Activated CD8-positive, alpha-beta memory T cell treated with anti-CD3 and anti-CD28 coated beads for 36 hours (primary cell): Measurements from ENCODE around the gene LGI4. TPM values are rescaled to one million over a fixed set of nuclear protein-coding genes. Genes with fewer than 3 reads are reported as not detected.

ENCODE experiments used
- CTCF ChIA-PET: fragments of 350-600 bp; sonication (Branson Sonifier 250); formaldehyde crosslinking; loops from one replicate; lab custom pipeline; 2021; ENCODE audit warnings: antibody characterized with exemption; lab: Charles Lee
- POLR2A ChIA-PET: fragments of 350-600 bp; sonication (Branson Sonifier 250); formaldehyde crosslinking; loops from one replicate; lab custom pipeline; 2021; ENCODE audit warnings: antibody characterized with exemption; lab: Charles Lee
- total RNA-seq, 2 experiments: library from RNA; stranded (reverse); gene quantifications; one replicate each; pipeline ENCODE4 v1.2.3, GENCODE V29; 2021

LGI4 gene
- total RNA-seq, 2 experiments from 2014 or later = not detected

DNA sequence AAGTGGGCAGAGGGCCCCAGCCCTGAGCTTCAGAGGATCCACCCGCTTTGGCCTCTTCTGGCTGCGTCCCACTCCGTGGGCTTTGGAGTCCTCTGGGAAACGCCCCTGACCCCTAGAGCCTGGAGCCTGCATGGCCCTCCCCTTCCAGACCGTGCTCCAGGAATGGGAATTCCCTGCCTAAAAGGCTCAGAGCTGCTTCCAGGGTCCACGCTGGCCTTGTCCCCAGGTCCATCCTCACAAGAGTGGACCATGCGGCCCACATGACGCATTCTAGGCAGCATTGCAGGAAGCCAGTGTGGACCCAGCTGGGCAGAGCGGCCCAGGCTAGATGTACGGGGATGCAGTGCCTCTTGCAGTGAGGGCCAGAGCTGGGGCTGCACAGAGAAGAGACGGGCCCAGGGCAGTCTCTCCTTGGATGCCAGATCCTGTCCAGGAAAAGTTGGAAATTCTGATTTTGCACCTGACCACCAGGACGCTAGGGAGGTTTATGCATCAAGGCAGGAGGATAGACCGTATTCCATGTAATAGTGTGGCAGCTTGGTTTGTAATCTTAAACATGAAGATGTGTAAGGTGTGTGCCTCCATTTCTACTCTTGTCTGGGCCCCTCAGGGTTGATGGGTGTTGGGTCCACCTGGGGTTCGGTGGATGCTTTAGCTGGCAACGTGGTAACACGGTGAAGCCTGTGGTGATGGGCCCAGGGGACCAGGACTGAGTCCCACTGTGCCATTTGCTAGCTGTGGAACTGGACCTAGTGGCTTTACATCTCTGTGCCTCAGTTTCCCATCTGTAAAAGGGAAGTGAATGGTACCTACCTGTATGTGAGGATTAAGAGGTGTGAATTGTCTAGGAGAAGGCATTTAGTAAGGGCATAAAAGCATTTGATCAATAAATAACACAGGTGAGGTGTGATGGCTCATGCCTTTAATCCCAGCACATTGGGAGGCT is 34.0 kb downstream of the LGI4 start:
- POLR2A ChIA-PET = no interaction called here
- CTCF ChIA-PET = interaction anchor here (0.5 to 1.3 kb wide), 2 partner anchors 10 to 127 kb away, joined by 3 read pairs; no protein-coding TSS in a partner anchor

DNA sequence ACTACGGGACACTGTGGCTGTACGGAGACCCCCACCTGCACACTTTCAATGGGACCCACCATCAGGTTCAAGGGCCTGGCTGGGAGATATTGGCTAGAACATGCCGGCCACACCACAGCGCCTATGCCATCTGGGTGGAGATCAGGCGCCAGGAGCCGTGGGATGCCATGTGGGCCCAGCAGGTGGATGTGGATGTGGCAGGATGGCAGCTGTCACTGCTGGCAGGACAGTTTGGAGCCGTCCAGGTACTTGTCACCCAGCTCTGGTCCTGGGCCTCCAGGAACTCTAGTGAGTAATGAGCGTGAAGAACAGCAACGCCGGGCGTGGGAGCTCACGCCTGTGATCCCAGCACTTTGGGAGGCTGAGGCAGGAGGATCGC is 35.0 kb downstream of the LGI4 start:
- POLR2A ChIA-PET = no interaction called here
- CTCF ChIA-PET = interaction anchor here (1.3 kb wide), 1 partner anchor 9 kb away, joined by 3 read pairs; no protein-coding TSS in a partner anchor

DNA sequence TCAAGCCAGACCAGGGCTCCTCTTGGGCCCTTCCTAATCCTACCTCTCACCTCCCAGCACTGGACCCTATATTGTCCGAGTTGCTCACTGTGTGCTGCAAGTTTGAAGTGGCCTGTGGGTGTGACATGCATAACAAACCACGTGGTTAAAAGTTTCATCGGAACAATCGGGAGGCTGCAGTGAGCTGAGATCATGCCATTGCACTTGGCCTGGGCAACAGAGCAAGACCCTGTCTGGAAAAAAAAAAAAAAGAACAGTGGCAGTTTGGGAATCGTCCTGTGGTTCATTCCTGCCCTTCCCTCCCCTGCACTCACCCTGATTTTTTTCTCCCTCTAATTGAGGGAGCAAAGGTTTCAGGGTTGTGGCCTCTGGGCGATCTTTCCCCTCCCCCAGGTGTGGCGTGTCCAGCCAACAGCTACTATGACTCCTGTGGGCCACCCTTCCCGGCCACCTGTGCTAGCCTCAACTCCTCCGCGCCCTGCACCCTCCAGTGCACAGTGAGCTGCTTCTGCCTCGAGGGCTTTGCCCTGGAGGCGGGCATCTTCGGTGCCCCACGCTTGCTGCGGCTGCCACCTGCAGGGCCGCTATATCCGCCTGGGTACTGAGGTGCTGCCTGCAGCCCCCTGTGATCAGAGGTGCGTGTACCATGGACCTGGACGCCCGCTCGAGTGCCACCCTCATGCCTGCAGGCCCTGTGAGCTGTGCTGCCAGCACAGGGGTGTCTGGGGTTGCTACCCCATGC is 35.5 kb downstream of the LGI4 start:
- POLR2A ChIA-PET = no interaction called here
- CTCF ChIA-PET = interaction anchor here (1.5 kb wide), 1 partner anchor 16 kb away, joined by 4 read pairs; no protein-coding TSS in a partner anchor

DNA sequence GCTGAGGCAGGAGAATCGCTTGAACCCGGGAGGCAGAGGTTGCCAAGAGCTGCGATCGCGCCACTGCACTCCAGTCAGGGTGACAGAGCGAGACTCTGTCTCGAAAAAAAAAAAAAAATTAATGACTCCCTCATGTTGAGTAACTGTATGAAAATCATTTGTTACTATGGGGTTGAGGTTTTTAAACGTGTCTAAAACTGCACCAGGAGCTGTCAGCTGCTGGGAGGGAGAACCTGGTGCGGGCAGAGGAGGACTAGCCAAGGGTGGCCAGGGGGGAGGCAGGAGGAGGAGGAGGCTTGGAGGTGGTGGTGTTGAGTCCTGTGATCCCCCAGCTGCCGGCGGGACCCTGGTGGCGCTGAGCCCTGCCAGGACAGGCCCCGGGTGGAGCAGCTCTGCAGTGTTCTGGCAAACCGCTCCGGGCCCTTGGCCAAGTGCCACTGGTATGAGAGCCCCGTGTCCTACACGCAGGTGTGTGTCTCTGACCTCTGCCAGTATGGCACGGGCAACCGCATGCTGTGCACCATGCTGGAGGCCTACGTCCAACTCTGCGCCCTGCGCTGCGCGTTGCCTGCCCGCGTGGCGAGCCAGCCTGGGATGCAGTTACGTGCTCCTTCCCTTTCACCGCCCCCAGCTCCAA is 36.3 kb downstream of the LGI4 start:
- POLR2A ChIA-PET = no interaction called here

DNA sequence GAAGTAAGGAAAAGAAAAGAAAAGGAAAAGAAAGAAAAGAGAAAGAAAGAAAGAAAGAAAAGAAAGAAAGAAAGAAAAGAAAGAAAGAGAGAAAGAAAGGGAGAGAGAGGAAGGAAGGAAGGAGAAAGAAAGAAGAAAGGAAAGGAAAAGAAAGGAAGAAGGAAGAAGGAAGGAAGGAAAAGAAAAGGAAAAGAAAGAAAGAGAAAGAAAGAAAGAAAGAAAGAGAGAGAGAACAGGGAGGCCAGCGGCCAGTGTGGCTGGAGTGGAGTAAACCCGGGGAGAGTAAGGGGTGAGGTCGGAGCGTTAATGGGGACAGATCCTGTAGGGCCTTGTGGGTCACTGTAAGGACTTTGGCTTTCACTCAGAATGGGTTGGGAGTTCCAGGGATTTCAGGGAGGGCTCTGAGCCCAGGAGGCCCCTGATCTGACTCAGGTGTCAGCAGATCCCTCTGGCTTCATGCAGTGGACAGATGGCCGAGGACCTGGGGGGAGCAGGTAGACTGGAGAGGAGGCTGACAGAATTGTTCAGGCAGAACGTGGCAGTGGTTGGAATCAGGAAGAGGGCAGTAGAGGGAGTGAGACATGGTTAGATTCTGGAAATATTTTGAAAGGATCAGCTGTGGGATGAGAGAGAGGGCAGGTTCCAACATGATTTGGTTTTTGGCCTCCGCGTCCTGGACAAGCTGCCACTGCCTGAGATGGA is 39.0 kb downstream of the LGI4 start:
- ChIA-PET POLR2A (no interaction called here), CTCF (no interaction called here)

More for the DNA sequence above, 36.3 kb downstream of the LGI4 start:
- CTCF ChIA-PET = interaction anchor here (1.5 kb wide), 1 partner anchor 17 kb away, joined by 4 read pairs; no protein-coding TSS in a partner anchor

DNA sequence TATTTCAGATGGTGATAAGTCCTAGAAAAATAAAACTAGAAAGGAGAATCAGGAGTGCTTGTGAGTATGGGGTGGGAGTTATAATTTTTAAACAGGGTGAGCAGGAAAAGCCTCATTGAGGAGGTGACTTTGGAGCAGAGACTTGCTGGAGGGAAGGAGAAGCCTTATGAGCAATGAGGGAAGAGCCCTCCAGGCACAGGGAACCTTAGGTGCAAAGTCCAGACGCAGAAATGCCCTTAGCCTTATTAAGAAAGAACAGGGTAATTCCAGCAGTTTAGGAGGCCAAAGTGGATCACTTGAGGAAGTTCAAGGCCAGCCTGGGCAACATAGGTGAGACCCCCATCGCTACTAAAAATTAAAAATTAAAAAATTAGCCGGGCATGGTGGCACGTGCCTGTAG is 40.2 kb downstream of the LGI4 start:
- ChIA-PET CTCF (no interaction called here), POLR2A (no interaction called here)

DNA sequence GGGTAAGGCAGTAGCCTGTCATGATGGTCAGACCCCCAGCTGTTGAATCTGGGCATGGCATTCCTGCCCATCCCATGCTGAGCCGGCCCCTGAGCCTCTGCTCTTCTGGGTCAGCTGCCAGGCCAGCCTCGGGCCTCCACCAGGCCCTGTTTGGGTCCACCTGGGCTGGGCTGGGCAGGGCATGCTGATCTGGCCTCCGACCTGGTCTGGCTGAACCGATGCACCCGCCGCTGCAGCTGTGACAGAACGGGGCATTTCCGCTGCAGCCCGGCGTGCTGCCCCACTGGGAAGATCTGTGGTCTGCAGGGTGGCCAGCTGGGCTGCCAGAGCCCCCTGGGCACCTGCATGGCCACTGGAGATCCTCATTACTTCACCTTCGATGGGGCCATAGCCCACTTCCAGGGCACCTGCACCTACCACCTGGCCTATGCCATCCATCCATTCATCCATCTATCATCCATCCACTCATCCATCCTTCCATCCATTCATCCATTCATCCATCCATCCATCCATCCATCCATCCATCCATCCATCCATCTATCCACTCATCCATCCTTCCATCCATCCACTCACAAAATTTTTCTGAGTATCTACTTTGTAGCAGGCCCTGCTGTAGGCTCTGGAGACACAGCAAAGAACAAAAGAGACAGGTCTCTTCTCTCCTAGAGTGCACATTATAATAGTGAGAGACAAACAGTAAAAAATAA is 40.8 kb downstream of the LGI4 start:
- ChIA-PET CTCF (no interaction called here), POLR2A (no interaction called here)

DNA sequence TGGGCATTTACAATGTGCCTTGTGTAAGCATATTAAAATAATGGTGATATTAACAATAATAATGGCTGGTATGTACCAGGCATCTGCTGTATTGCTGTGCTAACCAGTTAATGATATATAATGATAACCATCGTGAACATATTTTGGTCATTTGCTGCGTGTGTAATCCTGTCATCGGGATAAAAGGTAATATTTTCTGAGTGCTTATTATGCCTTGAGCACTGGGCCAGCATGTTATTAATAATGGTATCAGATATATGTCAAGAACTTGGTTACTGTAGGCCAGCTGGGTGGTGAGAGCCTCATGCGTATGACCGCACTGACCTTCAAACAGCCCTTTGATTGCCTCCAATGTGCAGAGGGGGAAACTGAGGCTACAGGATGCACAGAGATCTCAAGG is 41.4 kb downstream of the LGI4 start:
- CTCF ChIA-PET = interaction anchor here (1.5 to 2.9 kb wide), 2 partner anchors 27 to 34 kb away, joined by 3 to 10 read pairs; no protein-coding TSS in a partner anchor
- POLR2A ChIA-PET = no interaction called here

DNA sequence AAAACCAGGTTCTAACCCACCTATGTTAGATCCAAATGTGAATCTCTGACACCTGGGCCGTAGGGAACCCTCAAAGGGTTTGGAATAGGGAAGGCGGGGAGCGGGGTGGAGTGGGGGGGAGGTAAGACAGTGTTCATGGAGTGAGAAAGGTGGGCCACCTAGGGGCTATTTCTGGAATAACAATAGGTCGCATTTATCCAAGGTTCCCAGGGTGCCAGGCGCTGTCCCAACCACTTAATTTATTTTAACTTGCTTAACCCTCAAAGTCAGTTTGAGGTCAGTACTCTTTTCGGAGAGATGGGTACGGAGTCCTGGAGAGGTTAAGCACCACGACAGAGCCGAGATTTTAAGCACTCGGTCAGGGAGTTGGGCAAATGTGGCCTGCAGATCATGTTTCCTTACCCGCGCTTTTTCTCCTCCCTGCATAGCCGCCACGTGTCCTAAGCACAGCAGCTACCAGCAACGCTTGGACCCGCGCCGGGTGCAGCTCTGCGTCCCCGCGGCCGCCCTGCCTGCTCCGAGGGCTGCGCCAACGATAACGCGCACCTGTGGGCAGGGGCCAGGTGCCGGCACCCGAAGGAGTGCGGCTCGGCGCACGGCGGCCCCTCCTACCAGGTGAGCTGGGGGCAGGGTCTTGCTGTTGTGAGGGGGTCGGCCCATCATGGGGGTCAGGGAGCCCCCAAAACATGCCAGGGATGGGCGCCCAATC is 44.2 kb downstream of the LGI4 start:
- ChIA-PET POLR2A (no interaction called here), CTCF (interaction anchor here (0.8 to 2.9 kb wide), 8 partner anchors 9 to 47 kb away, joined by 3 to 10 read pairs (median 4); no protein-coding TSS in a partner anchor)

DNA sequence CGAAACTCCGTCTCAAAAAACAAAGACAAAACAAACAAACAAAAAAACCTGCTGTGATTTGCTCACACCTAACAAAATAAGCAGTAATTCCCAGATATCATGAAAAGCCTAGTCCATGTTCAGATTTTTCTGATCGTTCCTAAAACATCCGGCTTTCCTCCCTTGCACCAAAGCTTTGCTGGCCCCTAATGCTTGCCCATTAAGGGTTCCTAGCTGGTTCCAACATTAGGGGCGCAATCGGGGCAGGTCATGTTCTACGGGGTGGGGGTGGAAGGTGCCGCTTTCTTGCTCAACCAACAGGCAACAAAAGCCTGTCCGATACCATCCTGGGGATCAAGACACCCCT is 44.7 kb downstream of the LGI4 start:
- ChIA-PET POLR2A (no interaction called here), CTCF (interaction anchor here (0.8 to 2.9 kb wide), 5 partner anchors 9 to 52 kb away, joined by 3 to 10 read pairs (median 3); no protein-coding TSS in a partner anchor)

DNA sequence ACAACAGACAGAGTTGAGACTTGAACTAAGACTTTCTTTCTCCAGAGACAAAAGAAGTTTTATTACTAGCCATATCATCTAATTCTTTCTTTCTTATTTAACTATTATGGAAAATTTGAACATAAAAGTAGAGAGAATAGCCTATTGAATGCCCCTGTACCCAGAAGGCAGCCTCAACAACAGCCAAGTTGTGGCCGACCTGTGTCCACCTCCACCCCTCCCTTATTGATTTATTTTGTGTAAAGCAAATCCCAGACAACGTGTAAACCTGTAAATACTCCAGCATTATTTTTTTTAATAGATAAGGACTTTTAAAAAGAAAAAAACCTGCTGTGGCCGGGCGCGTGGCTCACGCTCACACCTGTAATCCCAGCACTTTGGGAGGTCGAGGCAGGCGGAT is 45.3 kb downstream of the LGI4 start:
- ChIA-PET POLR2A (no interaction called here), CTCF (interaction anchor here (0.8 to 2.9 kb wide), 4 partner anchors 8 to 52 kb away, joined by 3 to 10 read pairs (median 3); no protein-coding TSS in a partner anchor)

DNA sequence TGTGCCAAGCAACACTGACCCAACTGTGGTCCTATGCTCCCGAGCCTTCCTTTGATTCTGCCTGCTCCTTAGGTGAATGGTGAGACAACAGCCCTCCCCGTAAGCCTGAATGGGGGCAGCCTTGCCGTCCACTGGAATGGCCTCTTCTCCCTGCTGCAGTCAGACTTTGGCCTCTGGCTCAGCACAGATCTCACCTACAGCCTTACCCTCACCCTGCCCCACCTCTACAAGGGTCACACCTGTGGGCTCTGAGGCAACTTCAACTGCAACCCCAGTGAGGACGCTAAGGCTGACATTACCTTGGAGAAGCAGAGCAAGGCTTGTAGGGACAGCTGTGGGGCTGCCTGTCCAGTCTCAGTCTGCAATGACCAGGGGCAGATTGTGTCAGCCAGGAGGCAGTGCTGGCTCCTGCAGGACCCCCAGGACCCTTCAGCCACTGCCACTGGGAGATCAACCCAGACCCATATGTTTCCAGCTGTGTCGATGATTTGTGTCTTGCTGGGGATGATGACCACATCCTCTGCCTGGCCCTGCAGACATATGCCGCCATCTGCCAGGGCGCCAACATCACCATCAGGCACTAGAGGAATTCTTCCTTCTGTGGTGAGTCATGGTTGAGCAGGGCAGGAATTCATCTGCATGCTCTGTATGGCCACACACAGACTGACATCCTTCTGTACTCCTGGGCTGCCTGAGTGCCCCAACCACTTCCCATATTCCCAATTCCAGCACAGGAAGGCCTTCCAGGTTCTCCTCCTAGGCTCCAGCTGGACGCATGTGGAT is 46.5 kb downstream of the LGI4 start:
- POLR2A ChIA-PET = no interaction called here
- CTCF ChIA-PET = no interaction called here

DNA sequence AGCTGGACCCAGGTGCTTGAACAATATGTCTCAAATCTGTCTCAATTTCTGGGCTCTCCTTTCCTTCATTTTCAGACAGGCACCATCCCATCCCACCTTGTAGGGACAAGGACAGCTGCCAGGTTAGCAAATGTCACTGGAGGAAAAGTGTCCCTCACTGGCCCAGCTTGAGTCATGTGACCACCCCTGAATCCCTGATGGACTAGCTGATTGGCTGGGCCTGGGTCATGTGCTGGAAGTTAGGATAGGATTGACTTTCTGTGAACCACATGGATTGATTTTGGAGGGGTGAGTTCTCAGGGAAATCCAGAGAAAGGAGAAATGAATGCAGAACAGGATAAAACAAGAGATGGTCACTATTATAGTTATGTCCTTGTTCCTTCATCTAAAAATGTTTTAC is 47.5 kb downstream of the LGI4 start:
- ChIA-PET POLR2A (interaction anchor here (0.6 kb wide), 1 partner anchor 53 kb away, joined by 5 read pairs; no protein-coding TSS in a partner anchor), CTCF (interaction anchor here (0.7 to 2.0 kb wide), 4 partner anchors 17 to 43 kb away, joined by 3 to 6 read pairs (median 4); no protein-coding TSS in a partner anchor)

DNA sequence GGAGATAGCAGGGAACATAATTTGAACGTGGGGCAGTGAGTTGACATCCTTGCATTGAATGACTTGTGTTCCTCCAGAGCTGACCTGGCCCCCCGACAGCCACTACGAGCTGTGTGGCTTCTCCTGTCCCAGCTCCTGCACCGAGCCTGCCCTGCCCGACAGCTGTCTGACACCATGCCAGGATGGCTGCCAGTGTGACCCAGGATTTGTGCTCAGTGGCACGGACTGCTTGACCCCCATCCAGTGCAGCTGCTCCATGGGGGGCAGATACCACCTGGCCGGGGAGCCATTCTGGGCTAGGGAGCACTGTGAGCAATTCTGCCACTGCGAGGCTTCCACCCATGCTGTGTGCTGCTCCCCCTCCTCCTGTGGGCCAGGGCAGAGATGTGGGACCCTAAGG is 48.4 kb downstream of the LGI4 start:
- POLR2A ChIA-PET = no interaction called here
- CTCF ChIA-PET = interaction anchor here (0.6 to 2.0 kb wide), 5 partner anchors 16 to 248 kb away, joined by 3 to 6 read pairs (median 3); no protein-coding TSS in a partner anchor

DNA sequence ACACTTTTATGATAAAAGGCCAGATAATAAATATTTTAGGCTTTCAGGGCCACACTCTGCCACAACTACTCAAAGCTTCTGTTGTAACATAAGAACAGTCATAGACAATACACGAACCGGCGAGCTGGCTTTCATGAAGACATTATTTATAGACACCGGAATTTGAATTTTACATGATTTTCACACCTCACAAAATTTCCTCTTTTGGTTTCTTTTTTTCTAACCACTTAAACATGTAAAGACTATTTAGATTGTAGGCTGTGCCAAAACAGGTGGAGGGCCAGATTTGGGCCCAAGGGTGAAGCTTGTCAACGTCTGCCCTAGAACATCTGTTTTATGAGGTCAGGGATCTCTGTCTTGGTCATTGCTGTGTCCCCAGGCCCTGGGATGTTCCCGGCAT is 48.9 kb downstream of the LGI4 start:
- POLR2A ChIA-PET = no interaction called here
- CTCF ChIA-PET = interaction anchor here (0.6 to 2.0 kb wide), 3 partner anchors 15 to 247 kb away, joined by 3 to 6 read pairs (median 3); no protein-coding TSS in a partner anchor

DNA sequence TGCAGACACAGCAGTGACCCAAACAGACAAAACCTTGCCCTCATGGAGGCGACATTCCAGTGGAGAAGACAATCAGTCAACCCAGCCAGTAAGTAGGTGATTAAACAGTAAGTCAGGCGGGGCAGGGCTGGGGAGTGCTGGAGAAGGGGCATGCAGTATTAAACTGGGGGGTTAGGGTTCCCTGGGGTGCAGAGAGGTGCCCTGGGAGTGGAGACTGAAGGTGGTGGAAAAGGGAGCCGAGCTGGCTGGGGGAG is 50.4 kb downstream of the LGI4 start:
- ChIA-PET POLR2A (no interaction called here), CTCF (no interaction called here)
